GM18505 (cell line): ENCODE measurements around the gene CIDEA.

Experiments used
- ATAC-seq: cut with Tn5 transposase; IDR thresholded peaks from one replicate; pipeline ENCODE4 v1.9.1; 2021; ENCODE audit not compliant: unreplicated experiment
- POLR2A ChIP-seq: IDR thresholded peaks from 4 replicates; pipeline ENCODE4 v1.6.1; 2011; ENCODE audit warnings: borderline replicate concordance; ENCODE audit not compliant: insufficient read depth, insufficient read length; ENCODE audit errors: extremely low read depth

The CIDEA gene

DNA sequence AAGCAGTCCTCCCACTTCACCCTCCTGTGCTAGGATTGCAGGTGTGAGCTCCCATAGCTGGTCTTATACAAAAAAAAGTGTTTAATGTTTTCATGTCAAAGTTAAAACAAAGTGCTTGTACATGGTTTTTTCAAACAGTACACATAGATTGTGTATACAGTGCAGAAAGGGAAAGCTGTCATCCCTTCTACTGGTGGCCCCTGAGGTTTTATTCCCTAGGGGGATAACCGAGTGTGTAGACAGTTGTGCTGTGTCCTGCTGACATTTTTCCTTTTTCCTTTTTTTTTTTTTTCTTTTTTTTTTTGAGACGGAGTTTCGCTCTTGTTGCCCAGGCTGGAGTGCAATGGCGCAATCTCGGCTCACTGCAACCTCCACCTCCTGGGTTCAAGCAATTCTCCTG is 64.7 kb downstream of the CIDEA start:
- TF ChIP-seq POLR2A, result no peak
- no peak for ATAC-seq

- TF ChIP-seq POLR2A, result no peak
- peak; percentile 80 for ATAC-seq
These were observed 67.2 kb downstream of the CIDEA start for GRCh38 chr18:12321333-12321732.

- ATAC-seq, result no peak
- no peak for TF ChIP-seq POLR2A
These were observed 71.0 kb downstream of the CIDEA start for GRCh38 chr18:12324991-12325725.

DNA sequence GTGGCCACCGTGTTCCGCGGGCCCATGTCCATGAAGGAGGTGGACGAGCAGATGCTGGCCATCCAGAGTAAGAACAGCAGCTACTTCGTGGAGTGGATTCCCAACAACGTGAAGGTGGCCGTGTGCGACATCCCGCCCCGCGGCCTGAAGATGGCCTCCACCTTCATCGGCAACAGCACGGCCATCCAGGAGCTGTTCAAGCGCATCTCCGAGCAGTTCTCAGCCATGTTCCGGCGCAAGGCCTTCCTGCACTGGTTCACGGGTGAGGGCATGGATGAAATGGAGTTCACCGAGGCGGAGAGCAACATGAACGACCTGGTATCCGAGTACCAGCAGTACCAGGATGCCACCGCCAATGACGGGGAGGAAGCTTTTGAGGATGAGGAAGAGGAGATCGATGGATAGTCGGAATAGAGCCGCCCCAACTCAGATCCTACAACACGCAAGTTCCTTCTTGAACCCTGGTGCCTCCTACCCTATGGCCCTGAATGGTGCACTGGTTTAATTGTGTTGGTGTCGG is 71.6 kb downstream of the CIDEA start:
- TF ChIP-seq POLR2A, result no peak
- ATAC-seq, result no peak

- no peak for TF ChIP-seq POLR2A
- no peak for ATAC-seq
These were observed 72.7 kb downstream of the CIDEA start for GRCh38 chr18:12326711-12327460.
